ENCODE data around the gene ALB. TPM values are rescaled to one million over a fixed set of nuclear protein-coding genes. Genes with fewer than 3 reads are reported as not detected.

Gene ALB
- total and polyA plus RNA-seq, 8 donors: 0.99 to 111 (median 4.1) TPM; not detected in 1

GRCh38 chr4:73438582-73439215 lies 34.6 kb downstream of the ALB start:
- Histone ChIP-seq H3K9me3 (no peaks in the 10 kb centered on the region), H3K27ac (no peak overlapping the region), H3K4me3 (no peak overlapping the region), H3K4me1 (no peaks in the 10 kb centered on the region), H3K36me3 (no peaks in the 10 kb centered on the region), H3K27me3 (no peaks in the 10 kb centered on the region)
- intact Hi-C loops (cut with DNase I): no loop called here
- ATAC-seq (no peak), DNase-seq (no peak)
- TF ChIP-seq CTCF (IDR thresholded peaks at IDR 0.05): no peak

GRCh38 chr4:73439445-73439844 lies 35.4 kb downstream of the ALB start:
- Histone ChIP-seq H3K9me3 (no peaks in the 10 kb centered on the region), H3K4me3 (no peak overlapping the region), H3K27me3 (no peaks in the 10 kb centered on the region), H3K27ac (no peak overlapping the region), H3K4me1 (no peaks in the 10 kb centered on the region), H3K36me3 (no peaks in the 10 kb centered on the region)
- no peak for DNase-seq
- intact Hi-C loops (cut with DNase I): no loop called here
- no peak for ATAC-seq
- no peak for TF ChIP-seq CTCF (IDR thresholded peaks at IDR 0.05)

- no peak for ATAC-seq
- TF ChIP-seq CTCF (IDR thresholded peaks at IDR 0.05): no peak
- Histone ChIP-seq H3K27ac (no peak overlapping the region), H3K36me3 (no peaks in the 10 kb centered on the region), H3K27me3 (no peaks in the 10 kb centered on the region), H3K4me1 (no peaks in the 10 kb centered on the region), H3K4me3 (no peak overlapping the region), H3K9me3 (no peaks in the 10 kb centered on the region)
- intact Hi-C loops (cut with DNase I): no loop called here
- DNase-seq: no peak
Measured at GRCh38 chr4:73439991-73440390, 35.9 kb downstream of the ALB start.

DNA sequence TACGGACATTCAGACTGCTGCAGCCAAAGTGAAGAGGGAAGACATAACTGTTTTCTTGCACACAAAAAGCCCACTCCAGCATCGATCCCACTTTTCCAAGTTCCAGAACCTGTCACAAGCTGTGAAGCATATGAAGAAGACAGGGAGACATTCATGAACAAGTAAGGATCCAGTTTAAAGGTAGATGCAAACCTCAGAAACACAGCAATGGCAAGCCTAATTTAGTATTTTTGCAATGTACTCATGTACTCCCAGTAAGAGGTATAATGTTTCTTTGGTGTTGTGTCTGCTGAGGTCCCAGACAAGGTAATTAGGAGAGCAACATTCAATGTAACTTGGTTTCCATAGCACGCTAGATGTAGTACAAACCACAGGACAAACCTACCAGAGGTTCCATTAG lies 36.6 kb downstream of the ALB start:
- DNase-seq: no peak
- no peak for TF ChIP-seq CTCF (IDR thresholded peaks at IDR 0.05)
- ATAC-seq: no peak
- no peaks in the 10 kb centered on the region for H3K4me1 ChIP-seq
- intact Hi-C loops (cut with DNase I): no loop called here
- no peak overlapping the region for H3K4me3 ChIP-seq
- no peak overlapping the region for H3K27ac ChIP-seq
- H3K36me3 ChIP-seq: no peaks in the 10 kb centered on the region
- no peaks in the 10 kb centered on the region for H3K9me3 ChIP-seq
- H3K27me3 ChIP-seq: no peaks in the 10 kb centered on the region

- ATAC-seq (no peak), DNase-seq (no peak)
- no peaks in the 10 kb centered on the region for H3K4me1 ChIP-seq
- H3K9me3 ChIP-seq: no peaks in the 10 kb centered on the region
- no peak for TF ChIP-seq CTCF (IDR thresholded peaks at IDR 0.05)
- no peaks in the 10 kb centered on the region for H3K36me3 ChIP-seq
- no peak overlapping the region for H3K27ac ChIP-seq
- intact Hi-C loops (cut with DNase I): no loop called here
- H3K27me3 ChIP-seq: no peaks in the 10 kb centered on the region
- H3K4me3 ChIP-seq: no peak overlapping the region
Measured at GRCh38 chr4:73442275-73442674, 38.2 kb downstream of the ALB start.
